ENCODE measurements around the gene CPTP.

The CPTP gene

GRCh38 chr1:1292851-1293250 is 31.8 kb upstream of the CPTP start:
- H3K36me3 ChIP-seq (replicated peaks; ENCODE audit: insufficient read depth, low read length), result no peaks in the 10 kb centered on the region
- no peak for TF ChIP-seq EZH2 (optimal IDR thresholded peaks at IDR 0.05; ENCODE audit: low read depth, low read length)
- no peak for TF ChIP-seq EZH2phosphoT487 (IDR thresholded peaks at IDR 0.05; ENCODE audit: low read length)
- no peak for TF ChIP-seq CTCF (IDR thresholded peaks at IDR 0.05; ENCODE audit: low read length)
- no peaks in the 10 kb centered on the region for H4K20me1 ChIP-seq (ENCODE audit: insufficient read depth, low read length)
- no peaks in the 10 kb centered on the region for H3K79me2 ChIP-seq (ENCODE audit: low read length)
- no peaks in the 10 kb centered on the region for H3K27me3 ChIP-seq (replicated peaks; ENCODE audit: insufficient read depth, low read length)
- H3K9ac ChIP-seq (ENCODE audit: low read length), result no peak overlapping the region
- no peak overlapping the region for H3K27ac ChIP-seq (ENCODE audit: low read length)
- no peak overlapping the region for H2AFZ ChIP-seq (ENCODE audit: low read length)
- no peak for DNase-seq
- H3K9me2 ChIP-seq (replicated peaks; ENCODE audit: insufficient read depth, low read length), result no peaks in the 10 kb centered on the region
- no peaks in the 10 kb centered on the region for H3F3A ChIP-seq (ENCODE audit: insufficient read depth, low read length)
- no peak overlapping the region for H3K4me2 ChIP-seq (ENCODE audit: low read depth, low read length)
- H3K9me3 ChIP-seq (replicated peaks; ENCODE audit: insufficient read depth, low read length), result no peaks in the 10 kb centered on the region
- H3K4me1 ChIP-seq (ENCODE audit: low read length), result no peaks in the 10 kb centered on the region
- no peak overlapping the region for H3K4me3 ChIP-seq (ENCODE audit: low read length)

- H3K27ac ChIP-seq (ENCODE audit: low read length), result no peak overlapping the region
- no peaks in the 10 kb centered on the region for H3F3A ChIP-seq (ENCODE audit: insufficient read depth, low read length)
- no peak overlapping the region for H3K4me2 ChIP-seq (ENCODE audit: low read depth, low read length)
- no peaks in the 10 kb centered on the region for H3K9me2 ChIP-seq (replicated peaks; ENCODE audit: insufficient read depth, low read length)
- TF ChIP-seq EZH2phosphoT487 (IDR thresholded peaks at IDR 0.05; ENCODE audit: low read length), result no peak
- no peak for TF ChIP-seq CTCF (IDR thresholded peaks at IDR 0.05; ENCODE audit: low read length)
- no peak for TF ChIP-seq EZH2 (optimal IDR thresholded peaks at IDR 0.05; ENCODE audit: low read depth, low read length)
- no peak overlapping the region for H3K9ac ChIP-seq (ENCODE audit: low read length)
- H3K4me1 ChIP-seq (ENCODE audit: low read length), result no peaks in the 10 kb centered on the region
- H3K36me3 ChIP-seq (replicated peaks; ENCODE audit: insufficient read depth, low read length), result no peaks in the 10 kb centered on the region
- no peaks in the 10 kb centered on the region for H3K79me2 ChIP-seq (ENCODE audit: low read length)
- H2AFZ ChIP-seq (ENCODE audit: low read length), result no peak overlapping the region
- DNase-seq, result no peak
- H3K4me3 ChIP-seq (ENCODE audit: low read length), result no peak overlapping the region
- H4K20me1 ChIP-seq (ENCODE audit: insufficient read depth, low read length), result no peaks in the 10 kb centered on the region
- H3K9me3 ChIP-seq (replicated peaks; ENCODE audit: insufficient read depth, low read length), result no peaks in the 10 kb centered on the region
- no peaks in the 10 kb centered on the region for H3K27me3 ChIP-seq (replicated peaks; ENCODE audit: insufficient read depth, low read length)
Measured at GRCh38 chr1:1293263-1294249, 31.0 kb upstream of the CPTP start.

GRCh38 chr1:1294250-1294890 is 30.2 kb upstream of the CPTP start:
- no peak overlapping the region for H2AFZ ChIP-seq (ENCODE audit: low read length)
- H3K4me2 ChIP-seq (ENCODE audit: low read depth, low read length), result no peak overlapping the region
- H3K9me2 ChIP-seq (replicated peaks; ENCODE audit: insufficient read depth, low read length), result no peaks in the 10 kb centered on the region
- H3K27ac ChIP-seq (ENCODE audit: low read length), result no peak overlapping the region
- H3K79me2 ChIP-seq (ENCODE audit: low read length), result no peaks in the 10 kb centered on the region
- no peaks in the 10 kb centered on the region for H3F3A ChIP-seq (ENCODE audit: insufficient read depth, low read length)
- H3K36me3 ChIP-seq (replicated peaks; ENCODE audit: insufficient read depth, low read length), result no peaks in the 10 kb centered on the region
- no peak overlapping the region for H3K4me3 ChIP-seq (ENCODE audit: low read length)
- H3K9ac ChIP-seq (ENCODE audit: low read length), result no peak overlapping the region
- no peak for DNase-seq
- H4K20me1 ChIP-seq (ENCODE audit: insufficient read depth, low read length), result no peaks in the 10 kb centered on the region
- TF ChIP-seq CTCF (IDR thresholded peaks at IDR 0.05; ENCODE audit: low read length) (no peak), EZH2phosphoT487 (IDR thresholded peaks at IDR 0.05; ENCODE audit: low read length) (no peak), EZH2 (optimal IDR thresholded peaks at IDR 0.05; ENCODE audit: low read depth, low read length) (no peak)
- H3K27me3 ChIP-seq (replicated peaks; ENCODE audit: insufficient read depth, low read length), result no peaks in the 10 kb centered on the region
- no peaks in the 10 kb centered on the region for H3K4me1 ChIP-seq (ENCODE audit: low read length)
- H3K9me3 ChIP-seq (replicated peaks; ENCODE audit: insufficient read depth, low read length), result no peaks in the 10 kb centered on the region

All from MM.1S (cell line).